Measurements from ENCODE around the gene RPF1.

DNA sequence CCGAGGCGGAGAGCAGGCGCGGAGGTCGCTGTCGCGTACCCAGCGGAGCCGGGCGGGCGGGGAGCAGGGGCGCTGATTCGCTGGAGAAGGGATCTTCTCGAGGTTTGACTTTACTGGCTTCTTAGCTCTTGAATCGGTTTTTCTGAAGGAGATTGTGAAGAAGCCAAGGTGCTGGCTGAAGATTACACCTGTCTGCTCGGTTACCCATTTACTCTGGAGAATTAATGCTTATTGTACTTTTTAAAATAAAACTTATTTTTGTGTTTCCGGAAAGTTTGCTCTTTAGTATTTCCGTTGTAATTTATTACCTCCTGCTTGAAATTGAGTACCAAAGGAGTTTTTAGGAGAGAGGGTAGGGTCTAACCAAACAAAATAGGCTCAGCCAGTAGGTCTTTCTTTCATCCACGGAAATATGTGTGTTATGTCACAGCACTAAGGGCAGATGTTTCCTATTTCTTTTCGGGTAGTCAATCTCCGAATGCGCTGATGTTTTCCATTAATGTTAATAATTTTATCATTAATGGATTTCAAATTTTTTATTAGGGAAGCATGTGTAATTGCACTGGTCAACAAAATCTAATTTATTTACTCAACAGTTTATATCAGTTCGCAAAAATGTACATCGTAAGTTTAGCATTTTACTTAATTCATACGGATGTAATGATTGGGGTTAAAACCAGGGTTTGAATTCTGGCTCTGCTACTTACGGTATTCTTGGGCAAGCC is 27.8 kb downstream of the RPF1 start:
- TF ChIP-seq EZH2 (IDR thresholded peaks at IDR 0.05; ENCODE audit: insufficient read depth, low read length), result no peak
- TF ChIP-seq, protein P1, sequence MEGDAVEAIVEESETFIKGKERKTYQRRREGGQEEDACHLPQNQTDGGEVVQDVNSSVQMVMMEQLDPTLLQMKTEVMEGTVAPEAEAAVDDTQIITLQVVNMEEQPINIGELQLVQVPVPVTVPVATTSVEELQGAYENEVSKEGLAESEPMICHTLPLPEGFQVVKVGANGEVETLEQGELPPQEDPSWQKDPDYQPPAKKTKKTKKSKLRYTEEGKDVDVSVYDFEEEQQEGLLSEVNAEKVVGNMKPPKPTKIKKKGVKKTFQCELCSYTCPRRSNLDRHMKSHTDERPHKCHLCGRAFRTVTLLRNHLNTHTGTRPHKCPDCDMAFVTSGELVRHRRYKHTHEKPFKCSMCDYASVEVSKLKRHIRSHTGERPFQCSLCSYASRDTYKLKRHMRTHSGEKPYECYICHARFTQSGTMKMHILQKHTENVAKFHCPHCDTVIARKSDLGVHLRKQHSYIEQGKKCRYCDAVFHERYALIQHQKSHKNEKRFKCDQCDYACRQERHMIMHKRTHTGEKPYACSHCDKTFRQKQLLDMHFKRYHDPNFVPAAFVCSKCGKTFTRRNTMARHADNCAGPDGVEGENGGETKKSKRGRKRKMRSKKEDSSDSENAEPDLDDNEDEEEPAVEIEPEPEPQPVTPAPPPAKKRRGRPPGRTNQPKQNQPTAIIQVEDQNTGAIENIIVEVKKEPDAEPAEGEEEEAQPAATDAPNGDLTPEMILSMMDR (IDR thresholded peaks at IDR 0.05; ENCODE audit: insufficient read depth, low read depth, low read length), result no peak
